Sigmoid colon (tissue), 7 donors: ENCODE data around the gene GLCCI1. TPM values are rescaled to one million over a fixed set of nuclear protein-coding genes. Genes with fewer than 3 reads are reported as not detected.

Source experiments
- DNase-seq: peaks from one replicate; pipeline ENCODE4 v3.0.0-alpha.2; 2019
- H3K27ac ChIP-seq, 4 donors: fragments of 200-600 bp; sonication (generic); one replicate each; pipeline ENCODE4 v1.5.1; 2016 to 2019; ENCODE audit warnings: mild to moderate bottlenecking in 1 of 4
- H3K27me3 ChIP-seq, 3 donors: fragments of 200-600 bp; sonication (generic); one replicate each; pipeline ENCODE4 v1.5.1; 2019; ENCODE audit warnings: mild to moderate bottlenecking in 1 of 3
- H3K36me3 ChIP-seq, 4 donors: fragments of 200-600 bp; sonication (generic); one replicate each; pipeline ENCODE4 v1.5.1; 2016 to 2019
- H3K4me1 ChIP-seq, 4 donors: fragments of 200-600 bp; sonication (generic); one replicate each; pipeline ENCODE4 v1.5.1; 2017 to 2019
- H3K4me3 ChIP-seq, 4 donors: fragments of 200-600 bp; sonication (generic); one replicate each; pipeline ENCODE4 v1.5.1; 2017 to 2019; ENCODE audit warnings: mild to moderate bottlenecking in 2 of 4, moderate library complexity in 1 of 4
- H3K9me3 ChIP-seq, 4 donors: fragments of 200-600 bp in 3 of 4; sonication (generic) in 3 of 4; one replicate each; pipeline versions ENCODE4 v1.5.1 to v1.6.1; 2013 to 2019
- CTCF ChIP-seq, 4 experiments: fragments of 450-650 bp in 3 of 4; fragments of 200-600 bp in 1 of 4; IDR thresholded peaks; one replicate each; pipeline ENCODE4 v1.5.1; 2016 to 2019; ENCODE audit warnings: antibody characterized with exemption in 4 of 4, mild to moderate bottlenecking in 3 of 4, moderate library complexity in 2 of 4
- EP300 ChIP-seq, 4 donors: sonication (generic); formaldehyde crosslinking; IDR thresholded peaks; one replicate each; pipeline ENCODE4 v1.6.1; 2017; ENCODE audit warnings: antibody characterized with exemption in 4 of 4
- POLR2A ChIP-seq, 2 donors: fragments of 450-650 bp; IDR thresholded peaks; one replicate each; pipeline ENCODE4 v1.6.1; 2016; ENCODE audit warnings: antibody characterized with exemption in 2 of 2, mild to moderate bottlenecking in 2 of 2, moderate library complexity in 2 of 2
- POLR2AphosphoS5 ChIP-seq, 4 donors: sonication (generic); formaldehyde crosslinking; IDR thresholded peaks; one replicate each; pipeline ENCODE4 v1.6.1; 2017; ENCODE audit warnings: antibody characterized with exemption in 4 of 4
- WGBS, 2 donors: extraction: QIAGEN DNeasy Blood & Tissue Kit; methylation state at CpG; one replicate each; pipeline ENCODE4 v1.1.7; 2013; 5-methylcytosine and 5-hydroxymethylcytosine counted together
- intact Hi-C: fragments of 100-400 bp; cut with DNase I; formaldehyde crosslinking; loops from one replicate; pipeline ENCODE4 v1.15.1; 2023
- polyA plus RNA-seq, 3 donors: library from polyadenylated mRNA; stranded (reverse); fragments of 200-250 nt; gene quantifications; one replicate each; pipeline ENCODE4 v1.2.3, GENCODE V29; 2013
- total RNA-seq, 4 donors: library from RNA; depleted of rRNA; stranded (reverse); fragments of >200 nt; gene quantifications; one replicate each; pipeline ENCODE4 v1.1.0, GENCODE V29; 2016
- donor health status: healthy with polysubstance abuse.
- donor health status: Bipolar disorder and iron deficiency.
- donor health status: healthy.

Gene GLCCI1
- total and polyA plus RNA-seq, 7 donors = 1.4 to 17.7 (median 6.1) TPM

- no peak overlapping the region for H3K27ac ChIP-seq
- no peak for DNase-seq
- no peaks in the 10 kb centered on the region for H3K9me3 ChIP-seq
- H3K36me3 ChIP-seq = peaks cover 0 to 9% (median 0%) of the 10 kb centered on the region in 4 donors
- no peak overlapping the region for H3K4me3 ChIP-seq
- no peak for TF ChIP-seq EP300 (IDR thresholded peaks at IDR 0.05)
- TF ChIP-seq POLR2AphosphoS5 (IDR thresholded peaks at IDR 0.05) = no peak
- no peak for TF ChIP-seq POLR2A (IDR thresholded peaks at IDR 0.05)
- no peak for TF ChIP-seq CTCF (IDR thresholded peaks at IDR 0.05)
- intact Hi-C loops = no loop called here
- H3K27me3 ChIP-seq = no peaks in the 10 kb centered on the region
- no peaks in the 10 kb centered on the region for H3K4me1 ChIP-seq
These were observed 95.2 kb downstream of the GLCCI1 start for GRCh38 chr7:8063706-8064297.

GRCh38 chr7:8064828-8065227 lies 96.2 kb downstream of the GLCCI1 start:
- H3K27ac ChIP-seq = no peak overlapping the region
- H3K4me1 ChIP-seq = no peaks in the 10 kb centered on the region
- no peaks in the 10 kb centered on the region for H3K9me3 ChIP-seq
- no peak for DNase-seq
- no peaks in the 10 kb centered on the region for H3K27me3 ChIP-seq
- H3K36me3 ChIP-seq = peaks cover 0 to 9% (median 0%) of the 10 kb centered on the region in 4 donors
- TF ChIP-seq EP300 (IDR thresholded peaks at IDR 0.05) = no peak
- TF ChIP-seq CTCF (IDR thresholded peaks at IDR 0.05) = no peak
- no peak for TF ChIP-seq POLR2AphosphoS5 (IDR thresholded peaks at IDR 0.05)
- no peak for TF ChIP-seq POLR2A (IDR thresholded peaks at IDR 0.05)
- intact Hi-C loops = no loop called here
- 97% methylated on average over 12 of the region's 12 CpGs for WGBS, 2 donors
- H3K4me3 ChIP-seq = no peak overlapping the region

- intact Hi-C loops = no loop called here
- Histone ChIP-seq H3K27me3 (no peaks in the 10 kb centered on the region), H3K27ac (no peak overlapping the region), H3K4me3 (no peak overlapping the region), H3K4me1 (no peaks in the 10 kb centered on the region), H3K36me3 (peaks cover 0 to 5% (median 0%) of the 10 kb centered on the region in 4 donors), H3K9me3 (no peaks in the 10 kb centered on the region)
- 94% methylated on average over 2 of the region's 2 CpGs for WGBS, 2 donors
- TF ChIP-seq POLR2A (IDR thresholded peaks at IDR 0.05) (no peak), EP300 (IDR thresholded peaks at IDR 0.05) (no peak), CTCF (IDR thresholded peaks at IDR 0.05) (no peak)
- DNase-seq = no peak
These were observed 96.8 kb downstream of the GLCCI1 start for GRCh38 chr7:8065356-8065813.

- no peak for DNase-seq
These were observed 100.5 kb downstream of the GLCCI1 start for GRCh38 chr7:8068892-8069686.

GRCh38 chr7:8070451-8071180 lies 102.0 kb downstream of the GLCCI1 start:
- Histone ChIP-seq H3K9me3 (no peaks in the 10 kb centered on the region), H3K27ac (no peak overlapping the region), H3K27me3 (no peaks in the 10 kb centered on the region), H3K4me1 (no peaks in the 10 kb centered on the region), H3K36me3 (peaks cover 0 to 7% (median 2%) of the 10 kb centered on the region in 4 donors), H3K4me3 (no peak overlapping the region)
- TF ChIP-seq CTCF (IDR thresholded peaks at IDR 0.05) (no peak), POLR2A (IDR thresholded peaks at IDR 0.05) (no peak), EP300 (IDR thresholded peaks at IDR 0.05) (no peak), POLR2AphosphoS5 (IDR thresholded peaks at IDR 0.05) (no peak)
- DNase-seq = no peak
- 96% methylated on average over 9 of the region's 9 CpGs for WGBS, 2 donors
- intact Hi-C loops = no loop called here

More at GRCh38 chr7:8068892-8069686, 100.5 kb downstream of the GLCCI1 start:
- H3K4me1 ChIP-seq = no peaks in the 10 kb centered on the region
- no peaks in the 10 kb centered on the region for H3K9me3 ChIP-seq
- H3K27ac ChIP-seq = no peak overlapping the region
- TF ChIP-seq POLR2A (IDR thresholded peaks at IDR 0.05) = no peak
- no peak for TF ChIP-seq EP300 (IDR thresholded peaks at IDR 0.05)
- no peak for TF ChIP-seq POLR2AphosphoS5 (IDR thresholded peaks at IDR 0.05)
- no peak overlapping the region for H3K4me3 ChIP-seq
- H3K27me3 ChIP-seq = no peaks in the 10 kb centered on the region
- 89 to 94% methylated on average over 12 of the region's 12 CpGs for WGBS, 2 donors
- H3K36me3 ChIP-seq = peaks cover 0 to 7% (median 2%) of the 10 kb centered on the region in 4 donors
- intact Hi-C loops = no loop called here
